ACC112 (cell line): ENCODE results near the gene ARHGEF1.

ENCODE experiments used
- H2AFZ ChIP-seq: fragments of 200-600 bp; sonication (generic); one replicate; pipeline ENCODE4 v1.6.0; 2017; ENCODE audit warnings: antibody characterized with exemption, low read length; ENCODE audit not compliant: unreplicated experiment
- H3K27ac ChIP-seq: fragments of 200-600 bp; sonication (generic); 2 replicates; pipeline ENCODE4 v1.5.1; 2014; ENCODE audit warnings: low read depth, mild to moderate bottlenecking, antibody characterized with exemption, low read length, moderate library complexity
- H3K27me3 ChIP-seq: fragments of 200-600 bp; sonication (generic); 2 replicates; pipeline ENCODE4 v1.6.1; 2014; ENCODE audit warnings: mild to moderate bottlenecking, antibody characterized with exemption, low read length, moderate library complexity, mixed read lengths; ENCODE audit not compliant: insufficient read depth
- H3K36me3 ChIP-seq: fragments of 200-600 bp; sonication (generic); 2 replicates; pipeline ENCODE4 v1.6.1; 2016; ENCODE audit warnings: mild to moderate bottlenecking, antibody characterized with exemption, low read length, moderate library complexity, mixed read lengths; ENCODE audit not compliant: insufficient read depth
- H3K4me1 ChIP-seq: fragments of 200-600 bp; sonication (generic); one replicate; pipeline ENCODE4 v1.6.1; 2016; ENCODE audit warnings: low read length, mixed read lengths; ENCODE audit not compliant: insufficient read depth, unreplicated experiment, control insufficient read depth
- H3K4me3 ChIP-seq: fragments of 200-600 bp; sonication (generic); 2 replicates; pipeline ENCODE4 v1.5.1; 2014; ENCODE audit warnings: mild to moderate bottlenecking, low read depth, low read length
- H3K79me2 ChIP-seq: fragments of 200-600 bp; sonication (generic); one replicate; pipeline ENCODE4 v1.6.0; 2016; ENCODE audit warnings: low read length; ENCODE audit not compliant: control insufficient read depth, unreplicated experiment, insufficient read depth

ARHGEF1 gene

DNA sequence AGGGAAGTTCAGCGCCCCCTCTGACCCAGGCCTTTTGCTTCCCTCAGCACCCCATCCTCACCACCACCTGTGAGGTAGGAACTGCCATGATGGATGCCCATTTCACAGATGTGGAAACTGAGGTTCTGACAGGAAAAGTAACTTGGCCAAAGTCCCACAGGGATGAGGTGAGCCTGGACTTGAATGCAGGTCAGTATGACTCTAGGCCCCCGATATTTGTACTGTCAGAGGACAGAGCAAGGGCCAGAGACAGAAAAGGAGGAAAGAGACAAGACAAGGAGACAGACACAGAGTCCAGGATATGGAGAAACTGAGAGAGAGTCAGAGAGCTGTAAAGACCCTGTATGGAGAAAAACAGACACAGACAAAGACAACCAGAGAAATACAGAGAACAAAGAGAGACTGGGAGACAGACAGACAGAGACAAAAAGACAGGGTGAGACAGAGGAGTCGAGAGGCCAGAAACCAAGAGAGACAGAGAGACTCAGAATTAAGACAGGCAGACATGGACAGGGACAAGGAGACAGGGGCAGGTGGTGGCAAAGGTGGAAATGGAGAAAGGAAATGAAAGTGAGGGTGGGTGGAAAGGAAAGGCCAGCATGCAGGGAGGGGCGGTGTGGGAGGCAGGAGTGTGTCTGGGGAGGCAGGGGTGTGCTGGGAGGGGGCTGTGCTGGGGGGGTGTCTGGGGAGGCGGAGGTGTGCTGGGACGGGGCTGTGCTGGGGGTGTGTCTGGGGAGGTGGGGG is 40.2 kb downstream of the ARHGEF1 start:
- Histone ChIP-seq H3K27ac (no peak overlapping the region), H3K27me3 (peaks cover 50% of the 10 kb centered on the region)

DNA sequence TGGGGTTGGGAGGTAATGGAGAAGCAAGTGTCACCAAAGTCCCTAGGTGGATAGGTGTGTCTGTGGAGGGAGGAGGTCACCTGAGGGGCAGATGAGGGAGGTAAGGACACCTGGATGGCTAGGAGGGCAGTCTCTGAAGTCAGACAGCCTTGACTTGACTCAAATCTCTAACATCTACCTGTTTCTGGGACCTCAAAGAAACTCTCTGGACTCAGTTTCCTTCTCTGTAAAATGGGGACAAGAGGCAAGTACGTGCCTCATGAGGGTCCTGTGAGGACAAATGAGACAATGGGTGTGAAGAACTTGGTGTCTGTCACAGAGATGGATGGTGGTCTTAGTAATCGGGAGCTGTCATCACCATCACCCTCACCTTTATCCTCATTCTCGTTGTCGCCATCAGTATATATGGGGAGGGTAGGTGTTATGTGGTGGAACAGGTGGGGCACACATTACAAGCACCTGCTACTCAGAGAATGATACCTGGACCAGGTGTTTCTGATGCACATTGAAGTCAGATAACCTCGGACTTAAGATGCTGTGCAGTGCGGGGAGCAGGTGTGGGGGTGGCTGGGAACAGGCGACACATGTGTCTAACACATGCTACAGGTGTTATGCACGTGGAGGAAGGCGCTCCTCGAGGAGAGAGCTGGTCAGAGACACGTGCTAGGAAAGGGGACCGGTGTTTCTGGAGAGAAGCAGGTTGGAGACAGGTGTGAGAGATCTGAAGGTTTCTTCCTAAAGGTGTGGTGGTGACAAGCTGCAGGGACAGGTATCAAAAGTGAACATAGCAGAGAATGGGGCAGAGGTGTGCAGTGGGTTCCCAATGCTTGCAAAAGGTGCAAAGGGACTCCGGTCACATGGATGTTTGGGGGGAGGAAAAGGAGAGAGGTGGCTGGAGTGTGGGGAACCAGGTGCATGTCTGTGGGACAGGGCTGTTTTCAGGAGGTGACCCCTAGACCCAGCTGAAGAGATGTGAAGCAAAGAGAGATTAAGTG is 41.5 kb downstream of the ARHGEF1 start:
- no peak overlapping the region for H2AFZ ChIP-seq
- H3K4me1 ChIP-seq = no peaks in the 10 kb centered on the region
- no peak overlapping the region for H3K4me3 ChIP-seq
- H3K79me2 ChIP-seq = no peaks in the 10 kb centered on the region
- no peak overlapping the region for H3K27ac ChIP-seq
- H3K27me3 ChIP-seq = peaks cover 61% of the 10 kb centered on the region
- no peaks in the 10 kb centered on the region for H3K36me3 ChIP-seq

More for the DNA sequence above, 40.2 kb downstream of the ARHGEF1 start:
- H3K4me3 ChIP-seq = no peak overlapping the region
- H3K36me3 ChIP-seq = no peaks in the 10 kb centered on the region
- no peaks in the 10 kb centered on the region for H3K4me1 ChIP-seq
- no peak overlapping the region for H2AFZ ChIP-seq
- H3K79me2 ChIP-seq = no peaks in the 10 kb centered on the region

GRCh38 chr19:41925208-41926003 is 42.4 kb downstream of the ARHGEF1 start:
- Histone ChIP-seq H2AFZ (no peak overlapping the region), H3K79me2 (no peaks in the 10 kb centered on the region), H3K4me3 (no peak overlapping the region), H3K4me1 (no peaks in the 10 kb centered on the region), H3K27me3 (peaks cover 71% of the 10 kb centered on the region), H3K36me3 (no peaks in the 10 kb centered on the region), H3K27ac (no peak overlapping the region)

DNA sequence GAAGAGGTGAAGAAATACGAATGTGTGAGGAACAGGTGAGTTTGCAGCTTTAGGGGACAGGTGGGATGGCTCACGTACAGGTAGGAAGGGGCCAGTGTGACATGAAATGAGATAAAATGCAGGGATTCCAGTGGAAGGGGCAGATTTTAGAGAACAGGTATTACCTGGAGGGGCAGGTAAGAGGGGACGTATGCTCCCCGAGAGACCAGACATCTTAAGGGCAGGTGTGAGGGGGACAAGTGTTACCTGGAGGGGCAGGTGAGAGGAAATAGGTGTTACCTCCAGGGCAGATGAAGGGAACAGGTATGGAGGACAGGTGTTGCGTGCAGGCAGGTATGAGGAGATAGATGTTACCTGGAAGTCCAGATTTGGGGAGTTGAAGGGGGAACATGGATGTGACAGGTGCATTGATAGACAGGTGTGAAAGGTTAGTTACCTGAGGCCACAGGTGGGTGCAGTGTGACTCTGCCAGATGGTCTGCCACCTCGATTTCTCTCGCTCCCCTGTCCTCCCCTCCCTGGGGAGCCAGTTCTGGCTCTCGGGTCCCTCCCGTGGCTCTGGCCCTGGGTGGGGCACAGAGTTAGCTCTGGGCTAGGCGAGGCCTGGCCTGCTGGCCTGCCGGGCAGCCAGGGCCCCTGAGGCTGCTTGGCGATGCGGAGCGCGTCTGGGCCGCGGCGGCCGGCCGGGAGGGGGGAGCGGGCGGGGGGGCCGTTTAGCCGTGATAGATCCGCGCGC is 43.2 kb downstream of the ARHGEF1 start:
- no peaks in the 10 kb centered on the region for H3K36me3 ChIP-seq
- H3K79me2 ChIP-seq = no peaks in the 10 kb centered on the region
- peaks cover 73% of the 10 kb centered on the region for H3K27me3 ChIP-seq
- no peak overlapping the region for H2AFZ ChIP-seq
- no peak overlapping the region for H3K4me3 ChIP-seq
- H3K27ac ChIP-seq = no peak overlapping the region
- no peaks in the 10 kb centered on the region for H3K4me1 ChIP-seq

GRCh38 chr19:41926763-41927496 is 43.9 kb downstream of the ARHGEF1 start:
- Histone ChIP-seq H3K27ac (no peak overlapping the region), H3K4me1 (no peaks in the 10 kb centered on the region), H3K27me3 (peaks cover 74% of the 10 kb centered on the region), H3K4me3 (no peak overlapping the region), H3K79me2 (no peaks in the 10 kb centered on the region), H3K36me3 (no peaks in the 10 kb centered on the region), H2AFZ (no peak overlapping the region)

GRCh38 chr19:41927497-41928192 is 44.7 kb downstream of the ARHGEF1 start:
- H3K4me1 ChIP-seq = no peaks in the 10 kb centered on the region
- H3K27ac ChIP-seq = no peak overlapping the region
- H3K79me2 ChIP-seq = no peaks in the 10 kb centered on the region
- H3K36me3 ChIP-seq = no peaks in the 10 kb centered on the region
- no peak overlapping the region for H2AFZ ChIP-seq
- H3K4me3 ChIP-seq = peak overlapping the region; percentile 72
- H3K27me3 ChIP-seq = peaks cover 74% of the 10 kb centered on the region

DNA sequence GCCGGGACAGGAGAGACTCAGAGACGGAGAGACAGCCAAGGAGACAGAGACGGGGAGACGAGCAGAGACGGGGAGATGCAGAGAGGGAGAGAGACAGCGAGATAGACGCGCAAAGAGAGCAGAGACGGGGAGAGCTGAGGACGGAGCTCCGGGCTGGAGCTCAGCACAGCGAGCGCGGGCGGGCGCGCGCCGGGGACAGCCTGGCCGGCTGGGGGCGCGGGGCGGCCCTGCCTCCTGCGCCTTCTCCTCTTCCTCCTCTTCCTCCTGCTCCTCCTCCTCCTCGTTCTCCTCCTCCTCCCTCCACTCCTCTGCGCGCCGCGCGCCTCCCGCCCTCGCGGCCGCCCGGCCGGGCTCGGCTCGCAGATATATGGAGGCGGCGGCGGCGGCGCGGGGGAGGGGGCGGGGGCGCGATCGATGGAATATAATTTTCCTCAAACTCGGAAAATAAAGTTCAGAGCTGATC is 45.3 kb downstream of the ARHGEF1 start, which contains the start of gene ERFL:
ERFL (minus strand) TSS at position 229 of the 463 bp plus-strand sequence. CDS start 15,530 bp downstream, outside the sequence.
- Histone ChIP-seq H2AFZ (no peak within 1 kb of the TSS), H3K36me3 (no peaks in the 10 kb centered on the region), H3K4me3 (peak within 1 kb of the TSS; percentile 72), H3K4me1 (no peaks in the 10 kb centered on the region), H3K27me3 (peaks cover 73% of the 10 kb centered on the region), H3K79me2 (no peaks in the 10 kb centered on the region), H3K27ac (no peak within 1 kb of the TSS)

- Histone ChIP-seq H3K36me3 (no peaks in the 10 kb centered on the region), H3K4me3 (peak overlapping the region; percentile 72), H3K27ac (no peak overlapping the region), H3K79me2 (no peaks in the 10 kb centered on the region), H2AFZ (no peak overlapping the region), H3K4me1 (no peaks in the 10 kb centered on the region), H3K27me3 (peaks cover 76% of the 10 kb centered on the region)
Measured at GRCh38 chr19:41928754-41929535, 46.0 kb downstream of the ARHGEF1 start.
